ENCODE measurements around the gene MKLN1. TPM values are rescaled to one million over a fixed set of nuclear protein-coding genes. Genes with fewer than 3 reads are reported as not detected.
"Not testable (repeated sequence)": the region's sequence is repeated elsewhere in the genome, so short reads cannot be mapped to it uniquely, and the experiment has no call there.

Gene MKLN1
- total and polyA plus RNA-seq, 2 of the 13 experiments (the other 11 are each of a cell fraction or from before 2014, with no cell fraction given) = 33.6 to 43.5 TPM

GRCh38 chr7:131331806-131332205, 4.1 kb downstream of the MKLN1 start (continued):
- TF ChIP-seq FOXP1 (IDR thresholded peaks at IDR 0.05) (no peak), FOXP1 (CRISPR knock-in tag; IDR thresholded peaks at IDR 0.05) (0 out of 2 replicates have a peak, but pooled peaks have one; percentile 13), GATAD2A (CRISPR knock-in tag; IDR thresholded peaks at IDR 0.05) (0 out of 2 replicates have a peak, but pooled peaks have one; percentile 28), ZNF784 (CRISPR knock-in tag; IDR thresholded peaks at IDR 0.05; ENCODE audit: borderline replicate concordance) (no peak), NFYC (CRISPR knock-in tag; IDR thresholded peaks at IDR 0.05) (no peak)
- TF ChIP-seq, protein P1, sequence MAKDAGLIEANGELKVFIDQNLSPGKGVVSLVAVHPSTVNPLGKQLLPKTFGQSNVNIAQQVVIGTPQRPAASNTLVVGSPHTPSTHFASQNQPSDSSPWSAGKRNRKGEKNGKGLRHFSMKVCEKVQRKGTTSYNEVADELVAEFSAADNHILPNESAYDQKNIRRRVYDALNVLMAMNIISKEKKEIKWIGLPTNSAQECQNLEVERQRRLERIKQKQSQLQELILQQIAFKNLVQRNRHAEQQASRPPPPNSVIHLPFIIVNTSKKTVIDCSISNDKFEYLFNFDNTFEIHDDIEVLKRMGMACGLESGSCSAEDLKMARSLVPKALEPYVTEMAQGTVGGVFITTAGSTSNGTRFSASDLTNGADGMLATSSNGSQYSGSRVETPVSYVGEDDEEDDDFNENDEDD (CRISPR knock-in tag; IDR thresholded peaks at IDR 0.05; ENCODE audit: borderline replicate concordance) = no peak

GRCh38 chr7:131332729-131333128, 5.1 kb downstream of the MKLN1 start:
- H3K4me2 ChIP-seq (ENCODE audit: low read depth, low read length); FAIRE-seq; H3K36me3 ChIP-seq (replicated peaks in 1 of 2; ENCODE audit: control insufficient read depth in 1 of 2, insufficient read depth in 2 of 2, low read length in 2 of 2); DNase-seq (ENCODE audit: low spot score); BruUV-seq (replicated peaks); in situ Hi-C loops (cut with HindIII; ENCODE audit: extremely low pct_ligation_motif_present, low pct_unique_long_range_greater_than_20kb); CTCF ChIA-PET (ENCODE audit: low intra/inter-chr PET ratio, low total read pairs); intact Hi-C loops (cut with micrococcal nuclease; ENCODE audit: unreplicated experiment); H3K9ac ChIP-seq (ENCODE audit: insufficient read depth, low read depth, low read length); H3K27ac ChIP-seq (ENCODE audit: extremely low read length, insufficient read depth, low read length); H3K4me3 ChIP-seq (replicated peaks in 1 of 3; ENCODE audit: insufficient read depth in 1 of 3, low read depth in 2 of 3, low read length in 3 of 3); ATAC-seq; H2AFZ ChIP-seq (ENCODE audit: low read length); POLR2A ChIA-PET; H3K27me3 ChIP-seq (ENCODE audit: control insufficient read depth in 1 of 2, insufficient read depth in 2 of 2, low read length in 2 of 2): not testable (repeated sequence)
- 95% methylated on average over 6 of the region's 6 CpGs for WGBS (ENCODE audit: low lambda C conversion rate)
- peaks cover 28% of the 10 kb centered on the region for H3K4me1 ChIP-seq (ENCODE audit: insufficient read depth, low read length)
- H3K79me2 ChIP-seq (ENCODE audit: insufficient read depth, low read length) = peaks cover 95% of the 10 kb centered on the region
- peaks cover 16% of the 10 kb centered on the region for H3K9me3 ChIP-seq (ENCODE audit: low read length)
- H4K20me1 ChIP-seq (ENCODE audit: insufficient read depth, low read length) = peaks cover 55% of the 10 kb centered on the region

All from HepG2 (cell line).